NCI-H345 treated with DMSO at 0.1 percent for 48 hours (cell line): ENCODE measurements around the gene PRSS2.

Experiments used
- DNase-seq: peaks from one replicate; lab custom pipeline; 2025; ENCODE audit not compliant: unreplicated experiment; lab: John Stamatoyannopoulos, UW

Gene PRSS2

DNA sequence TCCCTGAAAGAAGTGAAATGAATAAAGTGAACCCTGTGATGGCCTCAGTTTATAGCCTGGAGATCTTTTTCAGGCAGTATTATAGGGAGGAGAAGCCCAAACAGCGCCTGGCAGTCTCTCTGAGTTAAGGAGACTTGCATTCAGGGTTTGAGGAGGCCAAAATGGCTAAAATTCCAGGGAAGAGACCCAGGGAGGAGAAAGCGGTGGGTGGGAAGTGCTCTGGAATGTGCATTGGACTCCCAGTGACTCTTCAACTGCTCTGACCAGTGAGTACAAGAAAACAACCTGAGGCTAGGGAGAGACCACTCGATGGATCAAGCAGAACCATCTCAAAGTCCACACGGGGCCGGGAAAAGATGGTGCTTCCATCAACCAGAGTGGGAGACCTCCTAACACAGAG, 48.8 kb downstream of the PRSS2 start:
- DNase-seq: no peak

DNA sequence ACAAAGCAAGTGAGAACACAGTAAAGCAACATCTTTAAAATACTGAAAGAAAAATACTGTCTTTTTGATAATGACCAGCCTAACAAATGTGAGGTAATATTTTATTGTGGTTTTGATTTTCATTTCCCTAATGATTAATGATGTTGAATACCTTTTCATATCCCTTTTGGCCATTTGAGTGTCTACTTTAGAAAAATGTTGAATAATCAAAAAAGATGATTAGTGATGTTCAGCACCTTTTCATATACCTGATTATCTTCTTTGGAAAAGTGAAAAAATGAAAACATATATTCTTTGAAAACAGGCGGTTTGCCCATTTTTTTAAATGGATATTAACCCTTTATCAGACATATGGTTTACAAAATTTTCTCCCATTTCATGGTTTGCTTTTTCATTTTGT, 51.9 kb downstream of the PRSS2 start:
- DNase-seq: no peak
